ENCODE measurements around the gene CCDC18.
"Not testable (repeated sequence)": the region's sequence is repeated elsewhere in the genome, so short reads cannot be mapped to it uniquely, and the experiment has no call there.

The CCDC18 gene, protein sequence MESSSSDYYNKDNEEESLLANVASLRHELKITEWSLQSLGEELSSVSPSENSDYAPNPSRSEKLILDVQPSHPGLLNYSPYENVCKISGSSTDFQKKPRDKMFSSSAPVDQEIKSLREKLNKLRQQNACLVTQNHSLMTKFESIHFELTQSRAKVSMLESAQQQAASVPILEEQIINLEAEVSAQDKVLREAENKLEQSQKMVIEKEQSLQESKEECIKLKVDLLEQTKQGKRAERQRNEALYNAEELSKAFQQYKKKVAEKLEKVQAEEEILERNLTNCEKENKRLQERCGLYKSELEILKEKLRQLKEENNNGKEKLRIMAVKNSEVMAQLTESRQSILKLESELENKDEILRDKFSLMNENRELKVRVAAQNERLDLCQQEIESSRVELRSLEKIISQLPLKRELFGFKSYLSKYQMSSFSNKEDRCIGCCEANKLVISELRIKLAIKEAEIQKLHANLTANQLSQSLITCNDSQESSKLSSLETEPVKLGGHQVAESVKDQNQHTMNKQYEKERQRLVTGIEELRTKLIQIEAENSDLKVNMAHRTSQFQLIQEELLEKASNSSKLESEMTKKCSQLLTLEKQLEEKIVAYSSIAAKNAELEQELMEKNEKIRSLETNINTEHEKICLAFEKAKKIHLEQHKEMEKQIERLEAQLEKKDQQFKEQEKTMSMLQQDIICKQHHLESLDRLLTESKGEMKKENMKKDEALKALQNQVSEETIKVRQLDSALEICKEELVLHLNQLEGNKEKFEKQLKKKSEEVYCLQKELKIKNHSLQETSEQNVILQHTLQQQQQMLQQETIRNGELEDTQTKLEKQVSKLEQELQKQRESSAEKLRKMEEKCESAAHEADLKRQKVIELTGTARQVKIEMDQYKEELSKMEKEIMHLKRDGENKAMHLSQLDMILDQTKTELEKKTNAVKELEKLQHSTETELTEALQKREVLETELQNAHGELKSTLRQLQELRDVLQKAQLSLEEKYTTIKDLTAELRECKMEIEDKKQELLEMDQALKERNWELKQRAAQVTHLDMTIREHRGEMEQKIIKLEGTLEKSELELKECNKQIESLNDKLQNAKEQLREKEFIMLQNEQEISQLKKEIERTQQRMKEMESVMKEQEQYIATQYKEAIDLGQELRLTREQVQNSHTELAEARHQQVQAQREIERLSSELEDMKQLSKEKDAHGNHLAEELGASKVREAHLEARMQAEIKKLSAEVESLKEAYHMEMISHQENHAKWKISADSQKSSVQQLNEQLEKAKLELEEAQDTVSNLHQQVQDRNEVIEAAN (N-terminal part only)

DNA sequence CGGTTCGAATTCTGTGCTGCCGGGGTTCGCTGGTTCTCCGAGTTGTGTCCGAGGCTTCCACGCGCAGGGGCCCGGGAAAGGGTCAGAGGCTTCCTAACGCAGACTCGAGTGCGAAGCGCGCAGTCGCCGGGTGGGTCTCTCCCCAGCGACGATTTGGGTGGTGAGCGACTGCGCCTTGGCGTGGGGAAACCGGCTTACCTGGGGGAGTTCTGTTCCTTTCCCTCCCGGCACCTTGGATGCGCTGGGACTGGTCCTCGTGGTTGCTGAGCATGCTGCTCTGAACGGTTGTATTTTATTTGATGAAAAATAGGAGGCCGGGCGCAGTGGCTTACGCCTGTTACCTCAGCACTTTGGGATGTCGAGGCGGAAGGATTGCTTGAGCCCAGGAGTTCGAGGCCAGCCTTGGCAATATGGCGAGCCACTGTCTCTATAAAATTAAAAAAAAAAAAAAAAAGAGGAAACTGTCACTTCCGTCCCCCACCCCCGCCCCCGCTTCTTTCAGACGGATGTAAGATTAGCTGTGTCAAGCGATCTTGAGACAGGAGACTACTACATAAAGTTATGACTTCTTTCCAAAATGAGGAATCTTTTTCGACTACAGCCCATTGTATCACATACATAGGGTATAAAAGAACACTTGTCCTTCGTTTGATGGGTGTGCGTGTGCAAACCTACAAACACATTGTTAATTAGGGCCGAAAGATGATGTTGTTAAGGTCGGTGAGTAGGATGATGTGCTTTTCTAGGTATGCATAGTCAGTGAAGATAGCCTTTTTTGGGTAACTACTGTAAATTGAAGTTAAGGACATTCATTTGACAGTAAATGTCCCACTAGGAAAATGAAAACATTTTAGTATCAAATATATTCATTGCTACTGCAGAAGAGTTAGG lies at the start of gene CCDC18:
CCDC18 (plus strand) TSS at position 2 of the 891 bp plus-strand sequence. CDS start 2,638 bp downstream, outside the sequence.
- DNase-seq (ENCODE audit: low read depth in 1 of 2, low spot score in 1 of 2) = peak in 1 of 2 donors; percentile 22

DNA sequence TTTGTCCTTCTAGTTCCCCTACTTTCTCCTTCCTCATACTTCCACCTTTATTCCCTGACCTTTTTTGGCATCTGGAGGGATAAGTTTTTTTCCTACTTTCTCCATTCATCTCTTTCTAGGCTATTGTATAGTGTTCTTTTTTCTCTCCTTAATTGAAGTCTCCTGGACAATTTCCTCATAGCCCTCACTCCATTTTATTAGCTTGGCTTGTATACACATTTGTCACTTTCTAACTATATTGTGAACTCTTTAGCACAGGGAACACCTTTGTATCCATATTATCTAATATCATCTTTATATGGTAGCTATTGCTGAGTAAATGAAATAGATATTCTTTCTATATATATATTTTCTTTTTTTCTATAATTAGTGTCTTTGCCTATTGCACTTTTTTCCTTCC lies 47.9 kb upstream of the CCDC18 start:
- DNase-seq (ENCODE audit: low read depth in 1 of 2, low spot score in 1 of 2) = no peak

DNA sequence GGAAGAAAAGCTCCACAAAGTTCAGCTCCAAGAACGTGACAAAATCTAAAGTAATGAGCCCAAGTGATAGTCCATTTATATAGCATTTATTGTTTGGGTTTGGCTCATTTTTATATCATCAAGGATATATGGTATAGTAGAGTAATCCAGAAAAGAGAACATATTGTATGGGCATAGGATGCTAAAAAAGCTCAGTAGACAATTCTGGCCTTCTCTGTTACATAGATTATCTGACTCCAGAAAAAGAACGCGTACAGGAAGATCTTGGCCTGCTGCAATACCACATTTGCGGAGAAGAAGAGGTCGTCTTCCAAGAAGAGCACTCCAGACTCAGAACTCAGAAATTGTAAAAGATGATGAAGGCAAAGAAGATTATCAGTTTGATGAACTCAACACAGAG lies 44.1 kb upstream of the CCDC18 start:
- DNase-seq (ENCODE audit: low read depth in 1 of 2, low spot score in 1 of 2) = no peak

DNA sequence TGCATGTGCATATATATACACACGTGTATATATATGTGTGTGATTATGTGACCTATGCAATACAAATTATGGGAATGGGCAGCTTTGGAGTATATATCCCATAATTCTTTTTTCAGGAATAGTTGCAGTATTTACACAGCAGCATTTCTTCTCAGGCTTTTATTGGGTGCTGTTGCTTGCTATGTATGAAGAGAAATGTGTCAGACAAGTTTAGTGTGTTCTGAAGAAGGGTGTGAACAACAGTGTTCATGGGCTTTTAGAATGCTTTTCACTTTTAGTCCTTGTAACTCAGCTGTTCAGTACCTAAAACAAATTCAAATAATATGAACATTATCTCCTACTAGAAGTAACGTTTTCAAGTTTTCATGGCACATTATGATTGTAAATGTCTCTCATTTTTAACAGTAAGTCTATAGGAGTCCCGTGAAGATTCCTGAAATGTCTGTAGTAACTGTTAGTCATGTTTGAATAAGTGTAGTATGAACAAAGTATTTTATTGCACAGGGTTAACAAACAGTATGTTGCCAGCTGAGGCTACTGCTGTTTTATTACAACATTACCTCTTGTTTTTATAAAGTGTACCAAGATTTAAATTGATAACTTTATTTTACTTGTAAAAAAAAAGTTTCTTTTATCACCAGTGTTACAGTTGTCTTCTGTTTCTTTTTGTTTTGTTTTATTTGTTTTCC lies 42.8 kb upstream of the CCDC18 start:
- DNase-seq (ENCODE audit: low read depth in 1 of 2, low spot score in 1 of 2) = no peak

DNA sequence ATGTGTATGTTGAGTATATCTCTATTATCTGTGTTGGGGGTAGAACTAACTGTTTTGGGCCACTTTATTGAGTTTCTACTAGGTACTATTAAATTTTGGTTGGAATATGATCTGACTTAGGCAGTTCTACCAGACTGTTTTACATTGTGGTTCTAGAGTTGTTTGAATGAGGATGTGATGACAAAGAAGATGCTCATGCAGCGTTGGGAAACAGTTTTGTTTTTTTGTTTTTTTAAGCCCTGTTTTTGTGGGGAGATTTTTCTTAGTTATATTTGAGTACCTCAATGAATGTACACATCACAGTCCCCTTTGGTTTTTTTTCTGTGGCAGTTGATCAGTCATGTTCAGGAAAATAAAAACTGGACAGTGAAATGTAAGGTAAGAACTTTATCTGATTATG lies 40.4 kb upstream of the CCDC18 start:
- no peak for DNase-seq (ENCODE audit: low read depth in 1 of 2, low spot score in 1 of 2)

DNA sequence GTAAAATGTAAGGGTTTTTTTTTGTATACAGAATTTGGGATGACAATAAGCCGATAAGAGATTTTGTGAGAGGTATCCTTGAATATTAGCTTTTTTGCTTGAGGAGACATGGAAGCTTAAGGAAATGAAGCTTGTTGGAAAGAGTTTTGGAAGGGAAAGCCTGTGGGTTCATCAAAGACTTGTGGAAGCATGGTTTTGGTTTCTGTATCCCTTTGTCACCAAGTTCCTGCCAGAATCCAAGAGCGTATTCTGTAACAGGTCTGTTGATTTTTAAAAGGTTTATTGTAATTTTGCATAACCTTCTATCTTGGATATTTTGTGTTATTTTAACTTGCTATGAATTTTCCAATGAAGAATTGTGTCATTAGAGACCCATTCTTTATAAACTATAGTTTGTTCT lies 38.4 kb upstream of the CCDC18 start:
- no peak for DNase-seq (ENCODE audit: low read depth in 1 of 2, low spot score in 1 of 2)

DNA sequence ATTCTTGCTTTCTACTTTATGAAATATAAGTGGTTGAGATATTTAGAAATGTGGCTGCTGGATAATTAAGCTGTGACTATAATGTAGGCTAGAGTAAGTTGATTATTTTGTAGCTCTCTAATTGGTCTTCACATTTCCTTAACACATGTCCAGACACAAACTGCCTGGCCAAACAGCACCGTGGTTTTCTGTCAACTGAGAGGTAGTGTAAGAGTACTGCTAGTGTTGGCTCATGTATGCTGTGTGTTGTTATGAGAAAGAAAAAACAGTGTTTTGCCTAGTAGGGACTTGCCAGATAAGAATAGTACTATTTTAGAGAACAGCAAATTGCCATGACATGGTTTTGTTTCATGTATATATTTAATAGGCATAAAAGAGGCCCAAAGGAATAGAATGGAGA lies 37.4 kb upstream of the CCDC18 start:
- DNase-seq (ENCODE audit: low read depth in 1 of 2, low spot score in 1 of 2) = no peak

DNA sequence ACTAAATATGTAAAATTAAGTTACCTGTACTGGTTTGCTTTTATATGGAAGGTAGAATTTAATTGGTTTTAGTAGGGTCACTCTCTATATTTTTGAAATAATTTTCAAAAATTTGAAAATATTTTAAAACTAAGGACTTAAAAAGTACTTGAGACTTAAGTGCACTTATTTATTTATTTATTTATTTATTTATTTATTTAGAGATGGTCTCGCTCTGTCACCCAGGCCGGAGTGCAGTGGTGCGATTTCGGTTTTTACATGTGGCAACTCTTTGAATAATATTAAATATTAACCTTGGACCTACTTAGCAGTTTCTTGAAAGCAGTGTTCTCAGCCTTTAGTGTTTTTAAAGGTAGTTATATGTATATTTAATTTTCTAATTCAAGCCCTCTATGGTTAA lies 36.8 kb upstream of the CCDC18 start:
- DNase-seq (ENCODE audit: low read depth in 1 of 2, low spot score in 1 of 2) = no peak

DNA sequence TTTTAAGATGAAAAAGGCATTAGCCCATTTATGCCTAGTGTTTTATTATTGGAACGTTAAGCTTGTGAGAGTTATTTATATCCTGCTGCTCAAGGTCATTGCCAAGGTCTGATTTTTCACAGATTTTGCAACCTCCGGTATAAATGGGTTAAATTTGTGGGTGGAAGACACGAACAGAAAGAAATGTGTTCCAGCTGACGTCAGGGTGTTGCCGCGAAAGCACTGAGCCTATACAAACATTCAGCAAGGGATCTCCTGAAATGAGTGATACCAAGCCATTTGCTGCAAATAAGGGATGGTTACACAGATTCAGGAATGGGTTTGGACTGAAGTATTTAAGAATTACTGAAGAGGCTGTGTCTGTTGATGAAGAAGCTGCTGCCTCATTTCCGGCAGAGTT lies 32.5 kb upstream of the CCDC18 start:
- DNase-seq (ENCODE audit: low read depth in 1 of 2, low spot score in 1 of 2) = no peak

DNA sequence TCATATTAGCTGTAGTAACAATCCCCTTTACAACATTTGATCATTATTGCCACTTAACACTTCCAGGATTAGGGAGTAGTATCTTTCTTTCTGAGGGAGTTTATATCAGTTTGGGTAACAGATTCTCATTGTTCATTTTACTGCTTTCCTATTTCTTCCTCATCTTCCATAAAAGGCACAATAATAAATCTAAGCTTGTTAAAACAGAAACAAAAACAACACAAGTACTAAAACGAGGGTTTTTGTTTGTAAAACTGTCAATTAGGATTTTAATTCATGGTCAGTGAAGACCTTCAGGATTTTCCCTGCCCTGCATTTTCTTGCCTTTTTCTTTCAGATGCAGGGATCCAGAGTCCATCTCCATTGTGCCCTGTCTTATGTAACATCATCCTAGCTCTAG lies 29.8 kb upstream of the CCDC18 start:
- DNase-seq (ENCODE audit: low read depth in 1 of 2, low spot score in 1 of 2) = no peak

DNA sequence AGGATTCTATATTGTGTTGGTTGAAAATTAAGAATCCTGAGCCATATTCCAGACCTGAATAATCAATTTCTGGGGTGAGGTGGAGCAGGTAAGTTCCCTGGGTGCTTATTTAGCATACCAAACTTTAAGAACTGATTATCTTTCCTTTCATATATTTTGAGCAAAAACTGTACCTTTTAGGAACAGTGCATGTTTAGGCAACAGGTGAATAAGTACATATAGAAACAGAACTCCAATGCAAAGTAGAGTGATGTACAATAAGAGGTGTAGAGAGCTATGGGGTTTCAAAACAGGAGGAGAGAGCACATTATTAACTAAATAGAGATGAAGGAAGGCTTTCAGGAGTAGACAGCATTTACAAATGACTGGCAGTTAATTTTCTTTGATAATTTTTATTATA lies 29.1 kb upstream of the CCDC18 start:
- no peak for DNase-seq (ENCODE audit: low read depth in 1 of 2, low spot score in 1 of 2)

DNA sequence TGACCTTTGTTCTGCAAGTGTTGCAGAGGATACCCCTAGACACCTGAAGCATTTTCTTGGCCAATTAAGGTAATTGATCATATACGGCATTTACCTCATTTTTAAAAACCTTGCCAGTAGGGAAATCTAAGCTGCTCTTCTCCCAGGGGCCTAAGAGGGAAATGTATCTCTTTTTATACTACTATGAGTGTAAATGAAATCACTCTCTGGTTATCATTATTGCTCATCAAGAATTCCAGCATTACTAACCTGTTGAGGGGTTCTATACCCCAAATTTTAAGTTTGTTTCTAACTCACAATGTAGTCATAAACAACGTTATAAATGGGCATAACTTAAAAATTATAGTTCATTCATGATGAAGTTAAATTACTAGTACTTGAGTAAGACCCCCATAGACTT lies 27.7 kb upstream of the CCDC18 start:
- DNase-seq (ENCODE audit: low read depth in 1 of 2, low spot score in 1 of 2) = no peak

DNA sequence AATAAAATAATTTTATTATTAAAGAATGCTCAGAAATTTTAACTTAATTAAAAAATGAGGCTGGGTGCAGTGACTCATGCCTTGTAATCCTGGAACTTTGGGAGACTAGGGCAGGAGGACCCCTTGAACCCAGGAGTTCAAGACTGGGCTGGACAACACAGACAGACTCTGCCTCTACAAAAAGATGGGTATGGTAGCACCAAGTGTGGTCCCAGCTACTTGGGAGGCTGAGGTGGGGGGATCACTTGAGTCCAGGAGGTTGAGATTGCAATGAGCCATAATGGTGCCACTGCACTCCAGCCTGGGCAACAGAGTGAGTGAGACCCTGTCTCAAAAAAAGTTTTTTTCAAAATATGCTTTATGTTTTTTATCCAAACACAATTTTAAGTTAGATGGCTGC lies 25.6 kb upstream of the CCDC18 start:
- DNase-seq (ENCODE audit: low read depth in 1 of 2, low spot score in 1 of 2) = no peak

DNA sequence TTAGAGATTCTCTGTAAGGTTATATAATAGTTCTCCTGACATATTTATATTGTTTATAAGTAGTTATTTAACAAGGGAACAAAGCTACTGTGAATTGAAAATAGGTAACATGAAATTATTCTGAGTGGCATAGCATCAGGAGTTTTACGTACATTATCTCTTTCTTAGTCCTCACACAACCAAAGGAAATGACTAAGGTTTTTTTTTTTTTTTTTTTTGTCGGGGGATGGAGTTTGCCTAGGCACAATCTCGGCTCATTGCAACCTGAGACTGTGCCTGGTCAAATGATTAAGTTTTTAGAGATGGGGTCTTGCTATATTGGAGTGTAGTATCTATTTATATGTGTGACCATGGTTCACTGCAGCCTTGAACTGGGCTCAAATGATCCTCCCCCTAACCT lies 25.2 kb upstream of the CCDC18 start:
- DNase-seq (ENCODE audit: low read depth in 1 of 2, low spot score in 1 of 2) = no peak

DNA sequence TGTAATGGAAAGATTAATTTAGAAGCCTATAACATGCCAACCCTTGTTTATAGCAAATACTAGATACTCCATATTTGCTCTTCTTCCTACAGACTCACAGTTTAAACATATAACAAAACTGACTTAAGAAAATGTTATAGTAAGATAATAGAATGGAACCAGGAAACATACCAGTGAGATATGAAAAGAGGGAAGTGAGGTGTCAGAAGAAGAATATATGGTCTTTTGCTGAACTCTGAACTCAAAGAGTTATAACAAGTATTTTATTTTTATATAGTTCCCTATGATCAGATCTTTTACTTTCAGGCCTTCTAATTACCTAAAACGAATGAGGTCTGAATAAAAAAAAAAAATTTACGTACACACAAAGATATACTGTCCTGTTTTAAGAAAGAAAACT lies 21.2 kb upstream of the CCDC18 start:
- no peak for DNase-seq (ENCODE audit: low read depth in 1 of 2, low spot score in 1 of 2)

DNA sequence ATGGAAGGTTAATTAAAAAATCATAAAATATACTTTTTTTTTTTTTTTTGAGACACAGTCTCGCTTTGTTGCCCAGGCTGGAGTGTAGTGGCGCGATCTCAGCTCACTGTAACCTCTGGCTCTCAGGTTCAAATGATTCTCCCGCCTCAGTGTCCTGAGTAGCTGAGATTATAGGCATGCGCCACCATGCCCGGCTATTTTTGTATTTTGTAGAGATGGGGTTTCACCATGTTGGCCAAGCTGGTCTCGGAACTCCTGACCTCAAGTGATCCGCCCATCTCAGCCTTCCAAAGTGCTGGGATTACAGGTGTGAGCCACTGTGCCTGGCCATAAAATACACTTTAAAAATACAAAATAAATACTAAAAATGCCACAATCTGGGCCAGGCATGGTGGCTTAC lies 17.2 kb upstream of the CCDC18 start:
- DNase-seq (ENCODE audit: low read depth in 1 of 2, low spot score in 1 of 2) = not testable (repeated sequence)

DNA sequence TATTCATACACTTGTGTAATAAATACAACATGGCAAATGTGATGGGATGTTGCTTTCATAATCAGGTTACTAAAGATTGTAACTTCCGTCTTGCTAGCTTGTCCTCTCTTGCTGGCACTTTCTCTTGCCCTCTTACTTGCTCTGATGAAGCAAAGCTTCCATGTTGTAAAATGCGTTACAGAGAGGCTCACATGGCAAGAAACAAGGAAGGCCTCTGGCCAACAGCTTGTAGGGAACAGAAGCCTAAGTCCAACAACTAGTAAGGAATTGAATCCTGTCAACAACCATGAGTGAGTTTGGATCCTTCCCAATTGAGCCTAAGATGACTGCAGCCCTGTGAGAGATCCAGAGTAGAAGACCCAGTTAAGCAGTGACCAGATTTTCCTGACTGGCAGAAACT lies 15.7 kb upstream of the CCDC18 start:
- DNase-seq (ENCODE audit: low read depth in 1 of 2, low spot score in 1 of 2) = no peak

DNA sequence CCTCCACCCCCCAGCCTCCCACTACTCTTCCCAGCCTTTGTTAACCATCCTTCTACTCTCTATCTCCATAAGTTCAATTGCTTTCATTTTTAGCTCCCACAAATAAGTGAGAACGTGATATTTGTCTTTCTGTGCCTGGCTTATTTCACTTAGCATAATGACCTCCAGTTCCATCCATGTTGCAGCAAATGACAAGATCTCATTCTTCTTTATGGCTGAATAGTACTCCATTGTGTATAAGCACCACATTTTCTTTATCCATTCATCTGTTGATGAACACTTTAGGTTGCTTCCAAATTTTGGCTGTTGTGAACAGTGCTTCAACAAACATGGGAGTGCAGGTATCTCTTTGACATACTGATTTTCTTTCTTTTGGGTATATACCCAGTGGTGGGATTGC lies 14.6 kb upstream of the CCDC18 start:
- DNase-seq (ENCODE audit: low read depth in 1 of 2, low spot score in 1 of 2) = not testable (repeated sequence)

DNA sequence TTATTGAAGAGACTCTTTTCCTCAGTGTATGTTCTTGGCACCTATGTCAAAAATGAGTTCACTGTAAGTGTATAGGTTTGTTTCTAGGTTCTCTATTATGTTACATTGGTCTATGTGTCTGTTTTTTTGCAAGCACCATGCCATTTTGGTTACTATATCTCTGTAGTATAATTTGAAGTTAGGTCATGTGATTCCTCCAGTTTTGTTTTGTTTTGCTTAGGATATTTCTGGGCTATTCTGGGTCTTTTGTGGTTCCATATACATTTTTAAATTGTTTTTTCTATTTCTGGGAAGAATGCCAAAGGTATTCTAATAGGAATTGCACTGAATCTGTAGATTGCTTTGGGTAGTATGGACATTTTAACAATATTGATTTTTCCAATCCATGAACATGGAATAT lies 13.5 kb upstream of the CCDC18 start:
- DNase-seq (ENCODE audit: low read depth in 1 of 2, low spot score in 1 of 2) = no peak

DNA sequence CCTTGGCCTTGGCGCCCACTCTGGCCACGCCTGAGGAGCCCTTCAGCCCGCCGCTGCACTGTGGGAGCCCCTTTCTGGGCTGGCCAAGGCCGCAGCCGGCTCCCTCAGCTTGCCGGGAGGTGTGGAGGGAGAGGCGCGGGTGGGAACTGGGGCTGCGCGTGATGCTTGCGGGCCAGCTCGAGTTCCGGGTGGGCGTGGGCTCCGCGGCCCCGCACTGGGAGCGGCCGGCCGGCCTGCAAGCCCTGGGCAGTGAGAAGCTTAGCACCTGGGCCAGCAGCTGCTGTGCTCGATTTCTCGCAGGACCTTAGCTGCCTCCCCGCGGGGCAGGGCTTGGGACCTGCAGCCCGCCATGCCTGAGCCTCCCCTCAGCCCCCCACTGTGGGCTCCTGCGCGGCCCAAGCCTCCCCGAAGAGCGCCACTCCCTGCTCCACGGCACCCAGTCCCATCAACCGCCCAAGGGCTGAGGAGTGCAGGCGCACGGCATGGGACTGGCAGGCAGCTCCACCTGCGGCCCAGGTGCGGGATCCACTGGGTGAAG lies 10.3 kb upstream of the CCDC18 start:
- not testable (repeated sequence) for DNase-seq (ENCODE audit: low read depth in 1 of 2, low spot score in 1 of 2)

All from stimulated activated CD4-positive, alpha-beta T cell treated with anti-CD3 and anti-CD28 coated beads, Interleukin-15, amount 100 ng/mL, for 1 hour (primary cell).